NCI-H1417 (cell line): ENCODE measurements around the gene INTS11.

ENCODE experiments used
- DNase-seq, 3 experiments: peaks; one replicate each; lab custom pipeline; 2025; lab: John Stamatoyannopoulos, UW

INTS11 gene

DNA sequence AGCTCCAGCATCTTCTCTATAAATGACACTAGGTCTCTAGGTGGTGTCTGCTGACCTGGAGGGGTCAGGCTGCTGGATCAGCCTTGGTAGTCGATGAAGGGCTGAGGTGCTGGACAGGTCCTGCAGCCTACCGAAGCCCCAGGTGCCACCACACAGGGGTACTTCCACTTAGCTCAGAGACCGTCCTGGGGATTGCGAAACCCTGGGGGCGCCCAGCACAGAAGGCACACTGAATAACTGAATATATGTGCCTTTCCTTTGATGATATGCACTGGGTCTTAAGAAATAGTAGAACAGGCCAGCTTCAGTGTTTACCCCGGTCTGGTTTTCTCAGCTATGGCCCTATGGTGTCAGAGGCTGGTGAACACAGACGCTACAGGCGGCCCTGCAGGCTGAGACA, 61.7 kb downstream of the INTS11 start:
- no peak for DNase-seq

DNA sequence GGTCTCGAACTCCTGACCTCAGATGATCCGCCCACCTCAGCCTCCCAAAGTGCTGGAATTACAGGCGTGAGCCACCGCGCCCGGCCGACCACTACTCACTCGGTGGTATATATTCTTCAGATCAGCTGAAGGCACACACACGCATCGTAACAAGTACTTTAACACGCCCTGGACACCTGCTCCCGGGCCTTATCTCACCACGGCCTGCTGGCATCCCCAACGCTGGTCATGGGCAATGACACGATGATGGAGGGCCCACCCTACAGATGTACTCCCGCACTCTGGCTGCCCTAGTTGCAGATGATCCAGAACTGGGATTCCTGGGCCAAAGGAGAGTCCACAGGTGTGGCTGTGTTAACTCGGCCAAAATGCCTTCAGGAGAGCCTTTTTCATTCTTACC, 62.4 kb downstream of the INTS11 start:
- no peak for DNase-seq
